Measurements from ENCODE around the gene CCSAP. TPM values are rescaled to one million over a fixed set of nuclear protein-coding genes. Genes with fewer than 3 reads are reported as not detected.

CCSAP gene
- total RNA-seq, 1 experiment from 2014 or later = 15.1 TPM

GRCh38 chr1:229284887-229285286, 58.0 kb downstream of the CCSAP start:
- Histone ChIP-seq H3K27me3 (replicated peaks) (no peaks in the 10 kb centered on the region), H3K9me3 (replicated peaks) (no peaks in the 10 kb centered on the region), H3K4me3 (no peak overlapping the region), H3K27ac (no peak overlapping the region), H3K36me3 (peaks cover 11% of the 10 kb centered on the region), H3K4me1 (replicated peaks) (peaks cover 15% of the 10 kb centered on the region)
- no peak for DNase-seq (ENCODE audit: low read depth in 1 of 2, low spot score in 2 of 2)

- no peaks in the 10 kb centered on the region; the same call in 1 of the 2 replicates for H3K36me3 ChIP-seq
- H3K27ac ChIP-seq = no peak overlapping the region
- no peak overlapping the region for H3K4me3 ChIP-seq
- DNase-seq (ENCODE audit: low read depth in 1 of 2, low spot score in 2 of 2) = no peak
- H3K4me1 ChIP-seq (replicated peaks) = peaks cover 15% of the 10 kb centered on the region
- H3K9me3 ChIP-seq (replicated peaks) = no peaks in the 10 kb centered on the region
- no peaks in the 10 kb centered on the region for H3K27me3 ChIP-seq (replicated peaks)
Measured at GRCh38 chr1:229283183-229283611, 59.6 kb downstream of the CCSAP start.

- H3K4me1 ChIP-seq (replicated peaks) = peaks cover 13% of the 10 kb centered on the region
- H3K9me3 ChIP-seq (replicated peaks) = no peaks in the 10 kb centered on the region
- H3K27me3 ChIP-seq (replicated peaks) = no peaks in the 10 kb centered on the region
- H3K36me3 ChIP-seq = no peaks in the 10 kb centered on the region
- no peak overlapping the region for H3K27ac ChIP-seq
- H3K4me3 ChIP-seq = no peak overlapping the region
- DNase-seq (ENCODE audit: low read depth in 1 of 2, low spot score in 2 of 2) = no peak
Measured at GRCh38 chr1:229282295-229282823, 60.5 kb downstream of the CCSAP start.

- DNase-seq (ENCODE audit: low read depth in 1 of 2, low spot score in 2 of 2) = no peak
- H3K4me1 ChIP-seq (replicated peaks) = peaks cover 4% of the 10 kb centered on the region; the same call in 1 of the 2 replicates
- no peaks in the 10 kb centered on the region for H3K27me3 ChIP-seq (replicated peaks)
- H3K9me3 ChIP-seq (replicated peaks) = no peaks in the 10 kb centered on the region
- H3K4me3 ChIP-seq = no peak overlapping the region
- H3K36me3 ChIP-seq = no peaks in the 10 kb centered on the region
- H3K27ac ChIP-seq = no peak overlapping the region
Measured at GRCh38 chr1:229281339-229281926, 61.4 kb downstream of the CCSAP start.

GRCh38 chr1:229280921-229281320, 61.9 kb downstream of the CCSAP start:
- Histone ChIP-seq H3K9me3 (replicated peaks) (no peaks in the 10 kb centered on the region), H3K4me1 (replicated peaks) (peaks cover 4% of the 10 kb centered on the region; the same call in 1 of the 2 replicates), H3K27me3 (replicated peaks) (no peaks in the 10 kb centered on the region), H3K36me3 (no peaks in the 10 kb centered on the region), H3K27ac (no peak overlapping the region), H3K4me3 (no peak overlapping the region)
- no peak for DNase-seq (ENCODE audit: low read depth in 1 of 2, low spot score in 2 of 2)

GRCh38 chr1:229280037-229280828, 62.6 kb downstream of the CCSAP start:
- Histone ChIP-seq H3K27me3 (replicated peaks) (no peaks in the 10 kb centered on the region), H3K36me3 (no peaks in the 10 kb centered on the region), H3K27ac (no peak overlapping the region), H3K9me3 (replicated peaks) (no peaks in the 10 kb centered on the region), H3K4me1 (replicated peaks) (peaks cover 4% of the 10 kb centered on the region; the same call in 1 of the 2 replicates), H3K4me3 (no peak overlapping the region)
- DNase-seq (ENCODE audit: low read depth in 1 of 2, low spot score in 2 of 2) = no peak

GRCh38 chr1:229279242-229279641, 63.6 kb downstream of the CCSAP start:
- Histone ChIP-seq H3K4me3 (no peak overlapping the region), H3K36me3 (no peaks in the 10 kb centered on the region), H3K4me1 (replicated peaks) (peaks cover 7% of the 10 kb centered on the region; the same call in 1 of the 2 replicates), H3K9me3 (replicated peaks) (no peaks in the 10 kb centered on the region), H3K27me3 (replicated peaks) (no peaks in the 10 kb centered on the region), H3K27ac (no peak overlapping the region)
- no peak for DNase-seq (ENCODE audit: low read depth in 1 of 2, low spot score in 2 of 2)

GRCh38 chr1:229278120-229278741, 64.6 kb downstream of the CCSAP start:
- Histone ChIP-seq H3K9me3 (replicated peaks) (no peaks in the 10 kb centered on the region), H3K4me1 (replicated peaks) (peaks cover 15% of the 10 kb centered on the region), H3K4me3 (no peak overlapping the region), H3K27me3 (replicated peaks) (no peaks in the 10 kb centered on the region), H3K36me3 (no peaks in the 10 kb centered on the region), H3K27ac (no peak overlapping the region)
- DNase-seq (ENCODE audit: low read depth in 1 of 2, low spot score in 2 of 2) = no peak

GRCh38 chr1:229275005-229275404, 67.8 kb downstream of the CCSAP start:
- Histone ChIP-seq H3K36me3 (peaks cover 8% of the 10 kb centered on the region), H3K27ac (no peak overlapping the region), H3K4me1 (replicated peaks) (peaks cover 30% of the 10 kb centered on the region), H3K9me3 (replicated peaks) (no peaks in the 10 kb centered on the region; the same call in 1 of the 2 replicates), H3K4me3 (no peak overlapping the region), H3K27me3 (replicated peaks) (no peaks in the 10 kb centered on the region)
- no peak for DNase-seq (ENCODE audit: low read depth in 1 of 2, low spot score in 2 of 2)

GRCh38 chr1:229273507-229274232, 69.2 kb downstream of the CCSAP start:
- no peaks in the 10 kb centered on the region; the same call in 1 of the 2 replicates for H3K9me3 ChIP-seq (replicated peaks)
- H3K27me3 ChIP-seq (replicated peaks) = no peaks in the 10 kb centered on the region
- H3K4me1 ChIP-seq (replicated peaks) = peaks cover 30% of the 10 kb centered on the region
- no peak overlapping the region for H3K27ac ChIP-seq
- DNase-seq (ENCODE audit: low read depth in 1 of 2, low spot score in 2 of 2) = peak in 1 of 2 experiments; percentile 46
- peaks cover 8% of the 10 kb centered on the region for H3K36me3 ChIP-seq
- H3K4me3 ChIP-seq = no peak overlapping the region

- peaks cover 30% of the 10 kb centered on the region for H3K4me1 ChIP-seq (replicated peaks)
- no peaks in the 10 kb centered on the region; the same call in 1 of the 2 replicates for H3K9me3 ChIP-seq (replicated peaks)
- peaks cover 8% of the 10 kb centered on the region for H3K36me3 ChIP-seq
- no peak for DNase-seq (ENCODE audit: low read depth in 1 of 2, low spot score in 2 of 2)
- peak overlapping the region; percentile 95 for H3K4me3 ChIP-seq
- H3K27me3 ChIP-seq (replicated peaks) = no peaks in the 10 kb centered on the region
- no peak overlapping the region for H3K27ac ChIP-seq
Measured at GRCh38 chr1:229272164-229273158, 70.4 kb downstream of the CCSAP start.

- peaks cover 4% of the 10 kb centered on the region; the same call in 1 of the 2 replicates for H3K9me3 ChIP-seq (replicated peaks)
- H3K4me1 ChIP-seq (replicated peaks) = peaks cover 30% of the 10 kb centered on the region
- no peaks in the 10 kb centered on the region for H3K27me3 ChIP-seq (replicated peaks)
- peaks cover 8% of the 10 kb centered on the region for H3K36me3 ChIP-seq
- 0 out of 2 replicates have a peak overlapping the region, but pooled peaks have one; percentile 14 for H3K27ac ChIP-seq
- DNase-seq (ENCODE audit: low read depth in 1 of 2, low spot score in 2 of 2) = peak in 1 of 2 experiments; percentile 42
- H3K4me3 ChIP-seq = peak overlapping the region; percentile 95
Measured at GRCh38 chr1:229271448-229272159, 71.2 kb downstream of the CCSAP start.

Data from SJSA1 (cell line).